HUES48 (cell line): Measurements from ENCODE around the gene HYPK.

ENCODE experiments used
- H3K27ac ChIP-seq: one replicate; pipeline ENCODE4 v1.7.0; 2013; ENCODE audit warnings: low read depth, low read length, inconsistent platforms
- H3K27me3 ChIP-seq: 2 replicates; pipeline ENCODE4 v1.6.1; 2013; ENCODE audit warnings: mild to moderate bottlenecking, low read length; ENCODE audit not compliant: control insufficient read depth, insufficient read depth
- H3K36me3 ChIP-seq: 2 replicates; pipeline ENCODE4 v1.6.1; 2013; ENCODE audit warnings: low read length; ENCODE audit not compliant: control insufficient read depth, insufficient read depth
- H3K4me1 ChIP-seq: 2 replicates; pipeline ENCODE4 v1.6.1; 2013; ENCODE audit warnings: mild to moderate bottlenecking, low read length; ENCODE audit not compliant: control insufficient read depth, insufficient read depth
- H3K4me3 ChIP-seq: 2 replicates; pipeline ENCODE4 v1.5.1; 2013; ENCODE audit warnings: mild to moderate bottlenecking, low read depth, low read length
- H3K9ac ChIP-seq: 2 replicates; pipeline ENCODE4 v1.6.1; 2013; ENCODE audit warnings: mild to moderate bottlenecking, low read depth, low read length, moderate library complexity
- H3K9me3 ChIP-seq: 2 replicates; pipeline ENCODE4 v1.6.1; 2013; ENCODE audit warnings: low read length; ENCODE audit not compliant: control insufficient read depth, insufficient read depth

HYPK gene

DNA sequence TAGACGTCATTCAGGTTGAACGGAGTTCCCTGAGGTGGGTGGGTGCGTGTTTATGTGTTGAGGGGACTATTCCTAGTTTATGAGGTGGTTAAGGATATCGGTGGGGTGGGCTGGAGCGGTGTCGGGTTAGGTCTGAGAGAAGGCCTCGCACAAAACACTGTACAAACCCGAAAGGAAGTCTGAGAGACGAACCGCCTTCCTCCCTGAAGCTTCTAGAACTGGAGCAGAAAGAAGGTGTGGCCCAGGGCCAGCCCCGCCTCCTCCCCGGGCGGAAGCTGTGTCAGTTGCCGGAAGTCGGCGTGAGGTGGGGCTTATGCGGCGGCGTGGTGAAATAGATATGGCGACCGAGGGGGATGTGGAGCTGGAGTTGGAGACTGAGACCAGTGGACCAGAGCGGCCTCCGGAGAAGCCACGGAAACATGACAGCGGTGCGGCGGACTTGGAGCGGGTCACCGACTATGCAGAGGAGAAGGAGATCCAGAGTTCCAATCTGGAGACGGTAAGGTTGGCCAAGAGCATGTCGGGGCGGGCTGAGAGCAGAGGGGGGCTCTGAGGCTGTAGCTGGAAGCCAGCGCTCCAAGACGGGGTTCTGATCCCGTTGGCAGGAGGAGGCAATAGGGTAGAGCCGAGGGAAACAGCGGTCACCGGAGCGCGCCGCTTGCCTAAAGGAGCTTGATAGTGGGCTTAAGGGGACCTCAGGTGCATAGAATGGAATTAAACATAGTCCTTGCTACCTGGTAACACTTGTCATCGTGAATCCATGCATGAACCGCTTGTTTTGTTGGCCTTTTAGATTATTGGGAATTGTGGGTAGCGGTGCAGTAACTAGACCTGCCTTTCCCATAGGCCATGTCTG lies at the start of gene HYPK:
Gene HYPK (plus strand): TSS at position 314 of the 856 bp plus-strand sequence. CDS start 24 bp downstream, at position 338.
- Histone ChIP-seq H3K27me3 (no peaks in the 10 kb centered on the region), H3K4me3 (peak within 1 kb of the TSS; percentile 95), H3K27ac (peak within 1 kb of the TSS; percentile 81), H3K9ac (peak within 1 kb of the TSS; percentile 77), H3K9me3 (no peaks in the 10 kb centered on the region), H3K4me1 (peaks cover 22% of the 10 kb centered on the region), H3K36me3 (peaks cover 58% of the 10 kb centered on the region)

DNA sequence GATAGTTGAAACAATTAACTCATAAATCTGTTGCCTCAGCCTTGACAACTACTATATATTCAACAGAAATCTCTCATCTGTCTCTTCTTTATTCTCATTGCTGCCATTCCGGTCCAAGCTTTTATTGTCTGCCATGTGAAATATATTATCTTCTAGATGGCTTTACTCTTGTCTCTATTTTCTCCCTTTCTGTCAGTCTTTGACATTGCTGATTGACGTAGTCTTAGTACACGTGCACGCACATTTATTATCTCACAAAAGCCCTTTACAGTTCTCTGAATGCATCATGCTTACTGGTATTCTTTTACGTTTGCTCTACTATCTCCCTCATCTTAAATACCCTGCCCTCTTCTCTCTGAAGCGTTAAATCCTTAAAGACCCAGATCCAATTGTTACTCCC lies 48.5 kb upstream of the HYPK start:
- Histone ChIP-seq H3K27ac (no peak overlapping the region), H3K9me3 (no peaks in the 10 kb centered on the region), H3K4me1 (no peaks in the 10 kb centered on the region), H3K4me3 (no peak overlapping the region), H3K36me3 (peaks cover 70% of the 10 kb centered on the region), H3K9ac (no peak overlapping the region), H3K27me3 (no peaks in the 10 kb centered on the region)

GRCh38 chr15:43762824-43763223 lies 37.6 kb upstream of the HYPK start:
- Histone ChIP-seq H3K36me3 (peaks cover 93% of the 10 kb centered on the region), H3K27ac (no peak overlapping the region), H3K9me3 (no peaks in the 10 kb centered on the region), H3K4me1 (no peaks in the 10 kb centered on the region), H3K27me3 (no peaks in the 10 kb centered on the region), H3K9ac (no peak overlapping the region), H3K4me3 (no peak overlapping the region)

GRCh38 chr15:43763819-43764446 lies 36.5 kb upstream of the HYPK start:
- no peak overlapping the region for H3K9ac ChIP-seq
- H3K4me3 ChIP-seq = no peak overlapping the region
- H3K4me1 ChIP-seq = no peaks in the 10 kb centered on the region
- H3K27me3 ChIP-seq = no peaks in the 10 kb centered on the region
- H3K9me3 ChIP-seq = no peaks in the 10 kb centered on the region
- H3K36me3 ChIP-seq = peaks cover 93% of the 10 kb centered on the region
- no peak overlapping the region for H3K27ac ChIP-seq

DNA sequence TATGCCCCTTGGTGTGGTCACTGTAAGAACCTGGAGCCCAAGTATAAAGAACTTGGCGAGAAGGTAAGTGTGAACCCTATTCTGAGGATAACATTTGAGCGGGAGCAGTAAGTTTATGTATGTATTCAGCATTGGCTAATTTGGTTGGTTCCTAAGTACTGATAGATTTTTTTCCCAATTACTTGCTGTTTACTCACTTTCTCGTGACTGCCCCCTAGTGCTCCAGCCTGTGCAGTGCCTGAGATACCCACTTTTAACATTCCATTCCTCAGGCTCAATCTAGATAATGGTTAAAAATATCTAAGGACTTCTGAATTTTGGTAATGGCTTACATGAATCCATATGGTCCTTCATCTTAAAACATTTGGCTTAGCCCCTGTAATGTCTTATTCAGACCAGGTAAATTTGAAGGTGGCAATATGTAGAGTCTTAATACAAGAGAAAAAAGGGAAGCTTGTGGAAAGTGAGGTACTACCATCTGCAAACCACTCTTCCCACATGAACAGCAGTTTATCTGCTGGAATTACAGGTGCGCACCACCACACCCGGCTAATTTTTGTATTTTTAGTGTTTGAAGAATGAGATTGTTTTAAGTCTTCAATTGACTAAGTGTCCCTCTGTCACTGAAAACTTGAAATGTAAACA lies 30.7 kb upstream of the HYPK start:
- no peaks in the 10 kb centered on the region for H3K27me3 ChIP-seq
- H3K4me3 ChIP-seq = no peak overlapping the region
- H3K4me1 ChIP-seq = 0 out of 2 replicates have a peak, but pooled peaks cover 1% of the 10 kb centered on the region
- H3K9me3 ChIP-seq = no peaks in the 10 kb centered on the region
- no peak overlapping the region for H3K27ac ChIP-seq
- H3K36me3 ChIP-seq = peaks cover 97% of the 10 kb centered on the region
- H3K9ac ChIP-seq = no peak overlapping the region

DNA sequence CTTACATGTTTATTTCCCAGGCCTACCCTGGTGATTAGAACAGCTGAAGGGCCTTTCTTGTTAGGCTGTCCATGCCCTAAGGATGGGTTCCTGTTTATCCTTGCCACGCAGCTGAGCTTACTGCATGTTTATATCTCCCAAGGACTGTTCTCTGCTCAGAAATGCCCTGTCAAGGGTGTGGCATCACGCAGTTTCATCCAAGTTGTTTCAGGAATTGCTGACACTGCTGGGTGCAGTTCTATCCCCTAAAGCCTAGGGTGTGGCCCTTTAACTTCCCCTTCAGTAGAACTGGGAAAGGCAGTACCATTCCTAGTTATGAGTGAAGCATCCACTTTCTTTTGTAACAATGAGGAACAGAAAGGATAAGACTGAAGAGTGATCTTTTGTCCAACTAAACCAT lies 28.6 kb upstream of the HYPK start:
- Histone ChIP-seq H3K27me3 (no peaks in the 10 kb centered on the region), H3K36me3 (peaks cover 76% of the 10 kb centered on the region), H3K4me1 (peaks cover 8% of the 10 kb centered on the region), H3K9ac (no peak overlapping the region), H3K27ac (no peak overlapping the region), H3K4me3 (no peak overlapping the region), H3K9me3 (no peaks in the 10 kb centered on the region)

GRCh38 chr15:43772624-43773023 lies 27.8 kb upstream of the HYPK start:
- Histone ChIP-seq H3K27me3 (no peaks in the 10 kb centered on the region), H3K36me3 (peaks cover 68% of the 10 kb centered on the region), H3K9ac (no peak overlapping the region), H3K9me3 (no peaks in the 10 kb centered on the region), H3K4me3 (no peak overlapping the region), H3K27ac (no peak overlapping the region), H3K4me1 (peaks cover 10% of the 10 kb centered on the region)

DNA sequence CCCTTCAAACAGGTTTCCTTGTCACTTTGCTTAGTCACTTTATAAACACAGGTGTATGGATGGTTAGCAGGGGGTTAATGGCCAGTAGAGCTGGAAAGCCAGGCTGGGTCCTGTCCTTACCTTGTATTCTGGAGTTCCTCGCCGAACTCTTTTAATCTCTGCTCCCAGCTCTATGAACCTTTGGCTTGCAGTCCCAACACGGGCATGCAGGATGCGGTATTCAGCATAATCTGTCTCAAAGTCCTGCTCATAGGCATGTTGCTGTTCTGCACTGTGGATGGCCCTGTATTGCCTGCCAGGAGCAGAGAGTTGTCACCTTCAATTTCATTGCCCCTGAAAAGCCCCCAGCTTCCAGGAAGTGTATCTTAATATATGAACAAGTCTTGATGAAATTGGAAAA lies 26.3 kb upstream of the HYPK start:
- Histone ChIP-seq H3K27ac (no peak overlapping the region), H3K4me3 (no peak overlapping the region), H3K4me1 (peaks cover 10% of the 10 kb centered on the region), H3K27me3 (no peaks in the 10 kb centered on the region), H3K9ac (no peak overlapping the region), H3K36me3 (peaks cover 54% of the 10 kb centered on the region), H3K9me3 (no peaks in the 10 kb centered on the region)

- peaks cover 10% of the 10 kb centered on the region for H3K4me1 ChIP-seq
- H3K4me3 ChIP-seq = peak overlapping the region; percentile 86
- H3K36me3 ChIP-seq = peaks cover 39% of the 10 kb centered on the region
- no peaks in the 10 kb centered on the region for H3K27me3 ChIP-seq
- no peak overlapping the region for H3K27ac ChIP-seq
- H3K9ac ChIP-seq = no peak overlapping the region
- no peaks in the 10 kb centered on the region for H3K9me3 ChIP-seq
Observed at GRCh38 chr15:43775411-43775965, 24.9 kb upstream of the HYPK start.

GRCh38 chr15:43776101-43776717 lies 24.2 kb upstream of the HYPK start:
- Histone ChIP-seq H3K36me3 (peaks cover 32% of the 10 kb centered on the region), H3K4me3 (peak overlapping the region; percentile 86), H3K27ac (peak overlapping the region; percentile 2), H3K4me1 (peaks cover 10% of the 10 kb centered on the region), H3K9me3 (no peaks in the 10 kb centered on the region), H3K27me3 (no peaks in the 10 kb centered on the region), H3K9ac (peak overlapping the region; percentile 55; the same call in 1 of the 2 replicates)
